DOHH2 (cell line): Measurements from ENCODE around the gene SCN1A.

ENCODE experiments used
- H3F3A ChIP-seq: fragments of 200-600 bp; sonication (generic), shearing (Covaris generic); 2 replicates; pipeline ENCODE4 v1.6.0; 2016; ENCODE audit warnings: antibody characterized with exemption, mild to moderate bottlenecking; ENCODE audit not compliant: control insufficient read depth, insufficient read depth
- H3K27ac ChIP-seq: fragments of 200-600 bp; sonication (generic); 2 replicates; pipeline ENCODE4 v1.5.1; 2014; ENCODE audit warnings: low read depth, mild to moderate bottlenecking, low read length, moderate library complexity
- H3K27me3 ChIP-seq: fragments of 200-600 bp; sonication (generic); 2 replicates; pipeline ENCODE4 v1.6.1; 2014; ENCODE audit warnings: mild to moderate bottlenecking, low read length, mixed read lengths; ENCODE audit not compliant: control insufficient read depth
- H3K36me3 ChIP-seq: fragments of 200-600 bp; sonication (generic); 2 replicates; pipeline ENCODE4 v1.6.1; 2014; ENCODE audit warnings: mild to moderate bottlenecking, low read length, moderate library complexity, mixed read lengths; ENCODE audit not compliant: control insufficient read depth
- H3K4me1 ChIP-seq: fragments of 200-600 bp; sonication (generic); 2 replicates; pipeline ENCODE4 v1.6.1; 2014; ENCODE audit warnings: mild to moderate bottlenecking, low read length, mixed read lengths; ENCODE audit not compliant: control insufficient read depth
- H3K4me2 ChIP-seq: fragments of 200-600 bp; sonication (generic); 2 replicates; pipeline ENCODE4 v1.6.0; 2014; ENCODE audit warnings: mild to moderate bottlenecking, low read length, moderate library complexity
- H3K4me3 ChIP-seq: fragments of 200-600 bp; sonication (generic); 2 replicates; pipeline ENCODE4 v1.5.1; 2014; ENCODE audit warnings: mild to moderate bottlenecking, low read length, mixed read lengths
- H3K79me2 ChIP-seq: fragments of 200-600 bp; sonication (generic); 2 replicates; pipeline ENCODE4 v1.6.1; 2014; ENCODE audit warnings: mild to moderate bottlenecking, low read length, mixed read lengths; ENCODE audit not compliant: control insufficient read depth
- H3K9me2 ChIP-seq: fragments of 200-600 bp; sonication (generic); replicated peaks from 2 replicates; pipeline ENCODE4 v1.6.1; 2014; ENCODE audit warnings: mild to moderate bottlenecking, low read length, mixed read lengths; ENCODE audit not compliant: control insufficient read depth
- H3K9me3 ChIP-seq: fragments of 200-600 bp; sonication (generic); 2 replicates; pipeline ENCODE4 v1.6.1; 2014; ENCODE audit warnings: antibody characterized with exemption, low read length, mixed read lengths; ENCODE audit not compliant: control insufficient read depth, insufficient read depth
- H4K20me1 ChIP-seq: fragments of 200-600 bp; sonication (generic); 2 replicates; pipeline ENCODE4 v1.6.0; 2014; ENCODE audit warnings: low read depth, mild to moderate bottlenecking, antibody characterized with exemption, low read length, moderate library complexity; ENCODE audit not compliant: control insufficient read depth, insufficient read depth
- CTCF ChIP-seq: fragments of 200-600 bp; sonication (generic); IDR thresholded peaks from one replicate; pipeline ENCODE4 v1.5.1; 2014; ENCODE audit warnings: antibody characterized with exemption, mild to moderate bottlenecking, low read depth, low read length; ENCODE audit not compliant: poor library complexity, severe bottlenecking
- EZH2phosphoT487 ChIP-seq: fragments of 200-600 bp; sonication (generic); IDR thresholded peaks from 2 replicates; pipeline ENCODE4 v1.6.1; 2017; ENCODE audit warnings: borderline replicate concordance, mild to moderate bottlenecking, antibody characterized with exemption, low read length, moderate library complexity, mixed read lengths

The SCN1A gene

GRCh38 chr2:166127217-166128155 lies at the start of gene SCN1A:
SCN1A (minus strand) TSS chr2:166128020; CDS start chr2:166073621, 54,399 bp downstream.
- no peaks in the 10 kb centered on the region for H3F3A ChIP-seq
- H3K9me2 ChIP-seq = no peaks in the 10 kb centered on the region
- TF ChIP-seq EZH2phosphoT487 = no peak
- TF ChIP-seq CTCF = peak; percentile 71
- H3K4me3 ChIP-seq = no peak within 1 kb of the TSS
- no peak within 1 kb of the TSS for H3K27ac ChIP-seq
- no peaks in the 10 kb centered on the region for H3K36me3 ChIP-seq
- H3K4me2 ChIP-seq = no peak within 1 kb of the TSS
- H4K20me1 ChIP-seq = 0 out of 2 replicates have a peak, but pooled peaks cover 4% of the 10 kb centered on the region
- no peaks in the 10 kb centered on the region; the same call in 1 of the 2 replicates for H3K4me1 ChIP-seq
- no peaks in the 10 kb centered on the region for H3K9me3 ChIP-seq
- peaks cover 14% of the 10 kb centered on the region for H3K27me3 ChIP-seq
- no peaks in the 10 kb centered on the region for H3K79me2 ChIP-seq

DNA sequence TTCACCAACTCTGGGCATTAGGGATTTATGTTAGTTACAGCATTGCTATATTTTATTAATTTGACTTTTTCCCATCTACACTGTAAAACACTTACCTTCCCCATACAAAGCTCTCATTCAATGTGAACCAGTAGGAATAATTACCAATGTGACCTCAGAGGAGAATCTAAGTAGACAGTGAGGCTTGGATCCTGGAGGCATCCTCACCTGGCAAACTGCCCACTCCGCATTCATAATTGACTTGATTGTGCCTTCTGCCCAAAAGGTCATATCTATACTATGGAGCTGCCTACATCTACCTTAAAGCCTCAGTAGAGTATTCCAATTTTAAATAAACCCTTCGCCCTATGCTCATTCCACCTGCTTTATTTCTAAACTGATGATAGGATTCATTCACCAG lies 45.4 kb upstream of the SCN1A start:
- Histone ChIP-seq H3K9me3 (no peaks in the 10 kb centered on the region), H3F3A (no peaks in the 10 kb centered on the region), H3K27ac (no peak overlapping the region), H3K4me1 (no peaks in the 10 kb centered on the region), H3K36me3 (no peaks in the 10 kb centered on the region), H3K4me2 (no peak overlapping the region), H4K20me1 (no peaks in the 10 kb centered on the region), H3K9me2 (no peaks in the 10 kb centered on the region), H3K4me3 (no peak overlapping the region), H3K79me2 (no peaks in the 10 kb centered on the region), H3K27me3 (peaks cover 3% of the 10 kb centered on the region; the same call in 1 of the 2 replicates)
- TF ChIP-seq EZH2phosphoT487 (no peak), CTCF (no peak)

DNA sequence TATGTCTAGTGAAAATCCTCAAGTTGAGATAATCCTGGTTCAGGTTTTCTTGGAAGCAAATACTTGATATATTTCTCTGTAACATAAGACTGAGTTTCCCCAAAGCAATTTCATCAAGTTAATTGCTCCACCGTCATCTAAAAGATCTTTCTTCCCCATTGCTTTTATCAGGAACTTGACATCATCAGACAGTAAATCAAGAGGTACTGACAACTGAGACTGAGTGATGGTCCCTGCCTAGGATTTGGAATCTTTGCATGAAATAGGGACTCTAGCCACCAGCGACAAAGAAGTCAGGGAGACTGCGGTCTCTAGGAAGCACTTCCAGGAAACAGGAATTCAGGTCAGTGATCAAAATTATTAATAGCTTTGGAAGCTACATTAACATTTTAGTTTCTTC lies 43.4 kb upstream of the SCN1A start:
- H3K4me2 ChIP-seq = no peak overlapping the region

More for the DNA sequence above, 43.4 kb upstream of the SCN1A start:
- Histone ChIP-seq H3K36me3 (no peaks in the 10 kb centered on the region), H3K27me3 (no peaks in the 10 kb centered on the region), H3F3A (no peaks in the 10 kb centered on the region), H3K27ac (no peak overlapping the region), H3K4me3 (no peak overlapping the region), H3K9me2 (no peaks in the 10 kb centered on the region), H3K9me3 (no peaks in the 10 kb centered on the region), H3K4me1 (no peaks in the 10 kb centered on the region), H3K79me2 (no peaks in the 10 kb centered on the region), H4K20me1 (no peaks in the 10 kb centered on the region)
- no peak for TF ChIP-seq CTCF
- TF ChIP-seq EZH2phosphoT487 = no peak
